Stimulated activated CD8-positive, alpha-beta memory T cell treated with anti-CD3 and anti-CD28 coated beads, Interleukin-15, amount 100 ng/mL, for 48 hours (primary cell): ENCODE measurements around the gene CORO2B.

ENCODE experiments used
- DNase-seq, 2 donors: peaks; one replicate each; pipeline ENCODE4 v3.0.0-alpha.2; 2020; ENCODE audit warnings: low read depth in 2 of 2

Gene CORO2B

GRCh38 chr15:68554721-68555678 is 23.8 kb upstream of the CORO2B start:
- DNase-seq, result no peak

GRCh38 chr15:68555679-68556037 is 23.1 kb upstream of the CORO2B start:
- no peak for DNase-seq

- no peak for DNase-seq
These were observed 22.4 kb upstream of the CORO2B start for GRCh38 chr15:68556139-68556990.

- no peak for DNase-seq
These were observed 21.1 kb upstream of the CORO2B start for GRCh38 chr15:68557469-68558317.

- DNase-seq, result no peak
These were observed 20.2 kb upstream of the CORO2B start for GRCh38 chr15:68558318-68559305.

GRCh38 chr15:68559345-68560310 is 19.2 kb upstream of the CORO2B start:
- peak; percentile 55 to 57 for DNase-seq

- DNase-seq, result no peak
These were observed 18.2 kb upstream of the CORO2B start for GRCh38 chr15:68560501-68561113.

- no peak for DNase-seq
These were observed 17.5 kb upstream of the CORO2B start for GRCh38 chr15:68561171-68561900.

GRCh38 chr15:68561901-68562300 is 16.9 kb upstream of the CORO2B start:
- DNase-seq, result no peak

- DNase-seq, result no peak
These were observed 14.6 kb upstream of the CORO2B start for GRCh38 chr15:68564173-68564572.

- no peak for DNase-seq
These were observed 13.6 kb upstream of the CORO2B start for GRCh38 chr15:68565234-68565633.

GRCh38 chr15:68565726-68566125 is 13.1 kb upstream of the CORO2B start:
- DNase-seq, result no peak

- DNase-seq, result no peak
These were observed 12.3 kb upstream of the CORO2B start for GRCh38 chr15:68566377-68566954.

GRCh38 chr15:68567345-68567744 is 11.4 kb upstream of the CORO2B start:
- no peak for DNase-seq

GRCh38 chr15:68570974-68571373 is 7.8 kb upstream of the CORO2B start:
- no peak for DNase-seq

GRCh38 chr15:68571582-68571981 is 7.2 kb upstream of the CORO2B start:
- no peak for DNase-seq

GRCh38 chr15:68572309-68572708 is 6.5 kb upstream of the CORO2B start:
- DNase-seq, result no peak

GRCh38 chr15:68572921-68573320 is 5.9 kb upstream of the CORO2B start:
- no peak for DNase-seq
